ENCODE results near the gene MS4A10. TPM values are rescaled to one million over a fixed set of nuclear protein-coding genes. Genes with fewer than 3 reads are reported as not detected.

Gene MS4A10
- total RNA-seq, 1 donor: not detected

DNA sequence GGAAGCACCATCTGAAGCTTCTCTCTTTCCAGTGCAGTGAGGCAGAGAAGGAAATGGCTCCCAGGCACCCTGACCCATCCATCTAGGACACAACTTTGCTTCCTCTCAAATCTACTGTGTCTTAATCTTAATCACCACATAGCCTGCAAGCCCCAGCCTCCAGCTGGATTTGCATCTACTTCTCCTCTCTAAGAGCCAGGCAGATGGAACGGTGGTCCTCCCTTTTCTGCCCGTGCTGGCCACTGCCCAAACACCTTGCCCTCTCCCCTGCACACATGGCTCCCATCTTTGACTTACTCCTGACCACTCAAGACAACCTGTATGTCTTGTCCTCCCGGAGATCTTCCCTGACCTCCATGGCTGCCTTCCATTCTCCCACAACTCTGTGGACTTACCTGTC lies 7.4 kb downstream of the MS4A10 start:
- Histone ChIP-seq H3K9me3 (ENCODE audit: low read depth, low read length) (no peaks in the 10 kb centered on the region), H3K4me1 (ENCODE audit: insufficient read depth, low read length) (peaks cover under 1% of the 10 kb centered on the region), H2AFZ (ENCODE audit: low read length) (no peak overlapping the region), H3K79me2 (ENCODE audit: insufficient read depth, low read length) (no peaks in the 10 kb centered on the region), H3K27ac (ENCODE audit: low read depth, low read length) (no peak overlapping the region), H3K27me3 (ENCODE audit: insufficient read depth, low read length) (peaks cover 20% of the 10 kb centered on the region), H3K4me2 (ENCODE audit: insufficient read depth, low read length) (no peak overlapping the region), H3K36me3 (ENCODE audit: insufficient read depth, low read length) (no peaks in the 10 kb centered on the region), H3K4me3 (ENCODE audit: insufficient read depth, low read length) (no peak overlapping the region), H4K20me1 (ENCODE audit: insufficient read depth, low read length) (no peaks in the 10 kb centered on the region)
- TF ChIP-seq, protein P1, sequence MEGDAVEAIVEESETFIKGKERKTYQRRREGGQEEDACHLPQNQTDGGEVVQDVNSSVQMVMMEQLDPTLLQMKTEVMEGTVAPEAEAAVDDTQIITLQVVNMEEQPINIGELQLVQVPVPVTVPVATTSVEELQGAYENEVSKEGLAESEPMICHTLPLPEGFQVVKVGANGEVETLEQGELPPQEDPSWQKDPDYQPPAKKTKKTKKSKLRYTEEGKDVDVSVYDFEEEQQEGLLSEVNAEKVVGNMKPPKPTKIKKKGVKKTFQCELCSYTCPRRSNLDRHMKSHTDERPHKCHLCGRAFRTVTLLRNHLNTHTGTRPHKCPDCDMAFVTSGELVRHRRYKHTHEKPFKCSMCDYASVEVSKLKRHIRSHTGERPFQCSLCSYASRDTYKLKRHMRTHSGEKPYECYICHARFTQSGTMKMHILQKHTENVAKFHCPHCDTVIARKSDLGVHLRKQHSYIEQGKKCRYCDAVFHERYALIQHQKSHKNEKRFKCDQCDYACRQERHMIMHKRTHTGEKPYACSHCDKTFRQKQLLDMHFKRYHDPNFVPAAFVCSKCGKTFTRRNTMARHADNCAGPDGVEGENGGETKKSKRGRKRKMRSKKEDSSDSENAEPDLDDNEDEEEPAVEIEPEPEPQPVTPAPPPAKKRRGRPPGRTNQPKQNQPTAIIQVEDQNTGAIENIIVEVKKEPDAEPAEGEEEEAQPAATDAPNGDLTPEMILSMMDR (IDR thresholded peaks at IDR 0.05; ENCODE audit: extremely low read depth, low read depth, low read length): no peak
- peak; percentile 46 for DNase-seq (ENCODE audit: insufficient read length, low spot score, missing footprints)

DNA sequence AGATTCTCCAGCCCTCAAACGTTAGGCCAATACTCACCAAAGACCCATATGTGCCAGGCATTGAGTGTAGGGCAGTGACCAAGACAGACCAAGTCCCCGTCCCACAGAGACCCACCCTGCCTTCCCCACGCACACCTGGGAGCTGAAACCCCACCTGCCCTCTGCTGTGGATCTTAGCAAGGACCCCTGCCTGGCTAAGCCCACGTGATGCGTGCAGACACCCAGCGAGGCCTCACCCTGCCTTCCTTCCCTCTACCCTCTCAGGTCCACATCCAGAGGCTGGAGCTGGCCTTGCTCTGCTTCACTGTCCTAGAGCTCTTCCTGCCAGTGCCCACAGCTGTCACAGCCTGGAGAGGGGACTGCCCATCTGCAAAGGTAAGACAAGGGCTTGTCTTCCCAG lies 10.2 kb downstream of the MS4A10 start:
- Histone ChIP-seq H2AFZ (ENCODE audit: low read length) (no peak overlapping the region), H3K4me3 (ENCODE audit: insufficient read depth, low read length) (no peak overlapping the region), H3K27ac (ENCODE audit: low read depth, low read length) (no peak overlapping the region), H3K79me2 (ENCODE audit: insufficient read depth, low read length) (no peaks in the 10 kb centered on the region), H3K4me1 (ENCODE audit: insufficient read depth, low read length) (no peaks in the 10 kb centered on the region), H3K9me3 (ENCODE audit: low read depth, low read length) (no peaks in the 10 kb centered on the region), H3K4me2 (ENCODE audit: insufficient read depth, low read length) (no peak overlapping the region), H4K20me1 (ENCODE audit: insufficient read depth, low read length) (no peaks in the 10 kb centered on the region), H3K36me3 (ENCODE audit: insufficient read depth, low read length) (no peaks in the 10 kb centered on the region), H3K27me3 (ENCODE audit: insufficient read depth, low read length) (peaks cover 25% of the 10 kb centered on the region)
- TF ChIP-seq, protein P1 (IDR thresholded peaks at IDR 0.05; ENCODE audit: extremely low read depth, low read depth, low read length): no peak
- DNase-seq (ENCODE audit: insufficient read length, low spot score, missing footprints): peak; percentile 26

DNA sequence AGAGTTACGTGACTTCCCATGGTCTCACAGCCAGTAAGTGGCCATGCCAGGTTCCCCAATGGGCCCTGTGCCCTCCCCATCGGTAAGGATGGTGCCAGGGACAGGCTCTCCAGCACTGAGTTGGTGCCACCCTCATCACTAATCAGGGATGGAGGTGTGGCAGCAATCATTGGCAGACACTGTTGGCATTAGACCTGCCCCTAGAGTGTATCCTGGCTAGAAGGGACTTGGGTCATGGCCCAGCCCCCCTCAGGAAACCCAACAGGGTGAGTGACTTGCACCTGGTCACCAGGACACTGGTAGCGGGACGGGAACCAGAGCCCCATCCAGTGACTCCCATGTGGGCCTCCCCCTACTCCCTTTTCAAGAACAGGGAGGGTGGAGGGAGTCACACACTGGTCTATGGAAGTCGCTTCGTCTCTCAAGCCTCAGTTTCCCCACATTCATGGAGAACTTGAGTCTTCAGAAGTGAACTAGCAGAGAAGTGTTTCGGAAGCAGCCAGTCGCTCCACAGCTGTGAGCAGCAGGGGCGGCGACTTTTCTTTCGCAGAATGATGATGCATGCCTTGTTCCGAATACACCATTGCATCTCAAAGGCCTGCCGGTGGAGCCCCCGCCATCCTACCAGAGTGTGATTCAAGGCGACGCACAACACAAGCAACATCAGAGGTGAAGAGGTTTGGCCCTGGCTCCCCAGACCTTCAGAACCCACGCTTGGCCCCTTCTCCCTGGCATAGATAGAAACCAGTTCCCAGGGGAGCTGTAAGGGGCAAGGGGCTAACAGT lies 12.9 kb downstream of the MS4A10 start:
- peak; percentile 50 for DNase-seq (ENCODE audit: insufficient read length, low spot score, missing footprints)
- H3K79me2 ChIP-seq (ENCODE audit: insufficient read depth, low read length): no peaks in the 10 kb centered on the region
- TF ChIP-seq, protein P1 (IDR thresholded peaks at IDR 0.05; ENCODE audit: extremely low read depth, low read depth, low read length): no peak

DNA sequence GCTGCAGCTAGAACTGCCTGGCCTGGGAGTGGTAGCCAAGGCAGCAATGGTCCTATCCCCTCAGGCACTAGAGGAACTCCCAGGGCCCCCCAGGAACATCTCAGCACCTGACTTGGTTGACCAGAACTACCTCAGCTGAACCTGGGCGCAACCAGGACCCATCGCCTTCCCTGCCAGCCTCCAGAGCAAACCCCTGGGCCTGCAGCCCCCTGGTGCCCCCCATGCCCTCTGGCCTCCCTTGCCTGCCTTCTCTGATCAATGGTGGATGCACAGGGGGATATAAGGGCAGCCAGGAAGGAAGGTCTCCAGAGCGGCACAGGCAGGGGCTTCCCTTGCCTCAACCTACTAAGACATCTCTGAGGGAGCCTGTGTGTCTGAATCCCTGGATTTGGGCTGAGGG lies 13.5 kb downstream of the MS4A10 start:
- DNase-seq (ENCODE audit: insufficient read length, low spot score, missing footprints): peak; percentile 56
- Histone ChIP-seq H3K9me3 (ENCODE audit: low read depth, low read length) (no peaks in the 10 kb centered on the region), H3K4me2 (ENCODE audit: insufficient read depth, low read length) (no peak overlapping the region), H3K27me3 (ENCODE audit: insufficient read depth, low read length) (peaks cover 19% of the 10 kb centered on the region), H4K20me1 (ENCODE audit: insufficient read depth, low read length) (no peaks in the 10 kb centered on the region), H2AFZ (ENCODE audit: low read length) (no peak overlapping the region), H3K4me3 (ENCODE audit: insufficient read depth, low read length) (no peak overlapping the region), H3K27ac (ENCODE audit: low read depth, low read length) (no peak overlapping the region), H3K4me1 (ENCODE audit: insufficient read depth, low read length) (no peaks in the 10 kb centered on the region), H3K36me3 (ENCODE audit: insufficient read depth, low read length) (no peaks in the 10 kb centered on the region), H3K79me2 (ENCODE audit: insufficient read depth, low read length) (no peaks in the 10 kb centered on the region)
- TF ChIP-seq, protein P1 (IDR thresholded peaks at IDR 0.05; ENCODE audit: extremely low read depth, low read depth, low read length): no peak

More for the DNA sequence above, 12.9 kb downstream of the MS4A10 start:
- Histone ChIP-seq H4K20me1 (ENCODE audit: insufficient read depth, low read length) (no peaks in the 10 kb centered on the region), H3K4me2 (ENCODE audit: insufficient read depth, low read length) (no peak overlapping the region), H3K27ac (ENCODE audit: low read depth, low read length) (no peak overlapping the region), H3K27me3 (ENCODE audit: insufficient read depth, low read length) (peaks cover 16% of the 10 kb centered on the region), H3K36me3 (ENCODE audit: insufficient read depth, low read length) (no peaks in the 10 kb centered on the region), H3K4me1 (ENCODE audit: insufficient read depth, low read length) (no peaks in the 10 kb centered on the region), H3K9me3 (ENCODE audit: low read depth, low read length) (no peaks in the 10 kb centered on the region), H2AFZ (ENCODE audit: low read length) (no peak overlapping the region), H3K4me3 (ENCODE audit: insufficient read depth, low read length) (no peak overlapping the region)

All from osteoblast (primary cell).